Skeletal muscle satellite cell (primary cell): Measurements from ENCODE around the gene MYO1D.

Experiments used
- H3K27me3 ChIP-seq: 2 replicates; pipeline ENCODE4 v1.7.0; 2013; ENCODE audit warnings: low read length; ENCODE audit not compliant: control insufficient read depth, insufficient read depth
- H3K36me3 ChIP-seq: 2 replicates; pipeline ENCODE4 v1.7.0; 2013; ENCODE audit warnings: mild to moderate bottlenecking, control low read depth, low read length; ENCODE audit not compliant: insufficient read depth
- H3K4me1 ChIP-seq: 2 replicates; pipeline ENCODE4 v1.7.0; 2013; ENCODE audit warnings: low read length; ENCODE audit not compliant: control insufficient read depth, insufficient read depth
- H3K4me2 ChIP-seq: 2 replicates; pipeline ENCODE4 v1.7.0; 2013; ENCODE audit warnings: mild to moderate bottlenecking, low read length
- H3K4me3 ChIP-seq: 2 replicates; pipeline ENCODE4 v1.7.0; 2013; ENCODE audit warnings: low read length
- H3K9ac ChIP-seq: 2 replicates; pipeline ENCODE4 v1.7.0; 2013; ENCODE audit warnings: mild to moderate bottlenecking, low read depth, low read length, moderate library complexity
- H3K9me3 ChIP-seq: replicated peaks from 2 replicates; pipeline ENCODE4 v1.7.0; 2013; ENCODE audit warnings: mild to moderate bottlenecking, control low read depth, low read length

Gene MYO1D

GRCh38 chr17:32485261-32486110 lies 391.4 kb downstream of the MYO1D start:
- H3K4me2 ChIP-seq, result peak overlapping the region; percentile 84
- peak overlapping the region; percentile 76 for H3K9ac ChIP-seq
- peaks cover 22% of the 10 kb centered on the region for H3K36me3 ChIP-seq
- no peaks in the 10 kb centered on the region for H3K9me3 ChIP-seq
- H3K4me1 ChIP-seq, result peaks cover 22% of the 10 kb centered on the region
- peak overlapping the region; percentile 84 for H3K4me3 ChIP-seq
- no peaks in the 10 kb centered on the region for H3K27me3 ChIP-seq

DNA sequence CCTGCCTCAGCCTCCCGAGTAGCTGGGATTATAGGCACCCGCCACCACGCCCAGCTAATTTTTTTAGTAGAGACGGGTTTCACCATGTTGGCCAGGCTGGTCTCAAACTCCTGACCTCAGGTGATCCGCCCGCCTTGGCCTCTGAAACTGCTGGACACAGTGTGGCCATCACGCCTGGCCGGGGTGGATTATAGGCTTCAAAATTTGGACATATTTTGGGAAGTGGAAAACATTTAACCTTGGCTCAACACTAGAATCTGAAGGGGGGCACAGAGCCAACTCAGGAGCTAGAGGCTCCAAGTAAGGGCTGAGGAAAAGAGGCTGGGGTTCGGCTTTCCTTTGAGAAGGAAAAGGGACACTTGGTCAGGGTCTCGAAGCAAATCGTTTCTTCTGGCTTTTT lies 392.3 kb downstream of the MYO1D start:
- no peak overlapping the region for H3K4me2 ChIP-seq
- no peak overlapping the region for H3K4me3 ChIP-seq
- H3K27me3 ChIP-seq, result no peaks in the 10 kb centered on the region
- H3K9me3 ChIP-seq, result no peaks in the 10 kb centered on the region
- H3K36me3 ChIP-seq, result peaks cover 25% of the 10 kb centered on the region
- peaks cover 22% of the 10 kb centered on the region for H3K4me1 ChIP-seq
- H3K9ac ChIP-seq, result no peak overlapping the region

DNA sequence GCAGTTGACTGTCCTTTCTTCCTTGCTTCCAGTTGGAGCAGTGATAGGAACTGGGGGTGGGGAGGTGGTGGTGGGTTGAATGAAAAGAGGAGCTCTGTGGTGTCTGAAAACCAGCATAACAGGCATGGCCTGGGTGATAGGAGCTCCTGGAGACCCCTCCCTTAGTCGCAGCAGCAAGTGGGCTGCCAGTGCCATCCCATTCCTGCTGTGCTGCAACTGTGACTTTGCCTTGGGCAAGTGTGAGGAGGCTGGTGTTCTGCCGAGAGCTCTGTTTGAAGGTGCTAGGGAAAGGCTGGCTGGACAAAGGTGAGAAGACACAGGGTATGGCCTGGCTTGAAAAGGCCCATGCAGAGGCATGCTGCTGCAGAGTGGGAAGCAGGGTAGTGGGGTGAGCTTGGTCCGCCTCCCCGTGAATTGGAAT lies 392.9 kb downstream of the MYO1D start:
- peaks cover 18% of the 10 kb centered on the region for H3K4me1 ChIP-seq
- H3K9ac ChIP-seq, result peak overlapping the region; percentile 5

DNA sequence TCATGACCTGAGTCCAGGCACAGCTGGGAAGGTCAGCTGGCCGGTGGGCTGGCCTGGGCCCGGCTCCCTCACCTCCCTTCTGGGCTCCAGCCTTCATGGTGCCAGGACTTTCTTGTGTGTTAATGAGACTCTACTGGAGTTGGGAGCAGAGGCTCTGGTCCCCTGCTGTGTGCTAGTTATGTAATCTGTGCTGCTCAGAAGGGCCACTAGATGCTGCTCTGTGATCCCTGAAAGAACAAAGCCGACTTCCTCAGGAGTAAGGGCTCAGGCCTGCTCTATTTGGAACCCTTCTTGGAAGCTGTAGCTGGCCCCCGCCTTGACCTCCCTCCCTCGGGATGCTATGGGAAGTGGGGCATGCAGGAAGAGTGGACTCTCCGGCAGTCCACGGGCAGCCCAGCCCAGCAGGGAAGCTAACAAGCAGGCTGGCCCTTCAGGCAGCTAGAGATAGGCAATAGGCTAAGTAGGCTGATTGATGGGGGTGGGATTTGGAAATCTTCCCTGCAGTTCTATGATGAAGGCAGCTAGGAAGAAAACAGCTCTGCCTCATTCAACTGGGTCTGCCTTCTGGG lies 393.4 kb downstream of the MYO1D start:
- no peaks in the 10 kb centered on the region for H3K27me3 ChIP-seq
- peak overlapping the region; percentile 5 for H3K9ac ChIP-seq
- H3K4me2 ChIP-seq, result no peak overlapping the region
- no peak overlapping the region for H3K4me3 ChIP-seq
- H3K9me3 ChIP-seq, result no peaks in the 10 kb centered on the region
- peaks cover 17% of the 10 kb centered on the region for H3K4me1 ChIP-seq
- H3K36me3 ChIP-seq, result peaks cover 30% of the 10 kb centered on the region

More for the DNA sequence above, 392.9 kb downstream of the MYO1D start:
- H3K27me3 ChIP-seq, result no peaks in the 10 kb centered on the region
- no peak overlapping the region for H3K4me3 ChIP-seq
- H3K9me3 ChIP-seq, result no peaks in the 10 kb centered on the region
- H3K4me2 ChIP-seq, result no peak overlapping the region
- H3K36me3 ChIP-seq, result peaks cover 25% of the 10 kb centered on the region

DNA sequence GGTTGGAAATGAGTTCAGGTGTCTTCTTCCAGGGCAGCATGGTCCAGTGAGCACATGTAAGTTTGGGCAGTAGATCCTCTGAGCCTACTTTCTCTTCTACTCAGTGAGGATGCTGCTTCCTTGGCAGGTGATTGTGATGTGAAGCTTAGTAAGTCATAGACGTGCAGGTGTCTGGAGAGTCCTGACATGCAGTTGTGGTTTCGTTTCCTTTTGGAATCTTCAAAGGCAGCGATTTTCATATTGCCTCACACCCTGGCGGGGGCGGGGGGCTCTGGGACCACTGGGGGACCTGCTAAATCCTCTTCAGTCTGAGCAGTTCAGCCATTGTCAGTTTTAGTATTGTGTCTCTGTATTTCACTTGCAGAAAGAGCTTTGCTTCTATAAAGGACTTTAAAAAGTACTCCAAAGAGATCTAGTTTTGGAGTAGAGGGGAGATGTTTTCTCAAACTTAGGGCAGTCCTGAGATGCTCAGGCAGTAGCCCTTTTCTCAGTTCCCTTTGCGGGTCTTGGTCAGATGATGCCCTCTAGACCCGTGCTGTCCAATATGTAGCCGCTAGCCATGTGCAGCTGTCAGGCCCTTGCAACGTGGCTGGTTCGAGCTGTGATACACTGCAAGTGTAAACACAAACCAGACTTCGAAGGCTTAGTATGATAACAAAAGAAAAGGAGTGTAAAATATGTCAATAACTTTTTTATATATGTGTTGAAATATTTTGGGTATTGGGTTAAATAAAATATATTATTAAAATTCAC lies 394.2 kb downstream of the MYO1D start:
- Histone ChIP-seq H3K4me3 (no peak overlapping the region), H3K9me3 (no peaks in the 10 kb centered on the region), H3K36me3 (peaks cover 38% of the 10 kb centered on the region), H3K4me2 (no peak overlapping the region), H3K27me3 (no peaks in the 10 kb centered on the region), H3K9ac (no peak overlapping the region), H3K4me1 (peaks cover 11% of the 10 kb centered on the region)

DNA sequence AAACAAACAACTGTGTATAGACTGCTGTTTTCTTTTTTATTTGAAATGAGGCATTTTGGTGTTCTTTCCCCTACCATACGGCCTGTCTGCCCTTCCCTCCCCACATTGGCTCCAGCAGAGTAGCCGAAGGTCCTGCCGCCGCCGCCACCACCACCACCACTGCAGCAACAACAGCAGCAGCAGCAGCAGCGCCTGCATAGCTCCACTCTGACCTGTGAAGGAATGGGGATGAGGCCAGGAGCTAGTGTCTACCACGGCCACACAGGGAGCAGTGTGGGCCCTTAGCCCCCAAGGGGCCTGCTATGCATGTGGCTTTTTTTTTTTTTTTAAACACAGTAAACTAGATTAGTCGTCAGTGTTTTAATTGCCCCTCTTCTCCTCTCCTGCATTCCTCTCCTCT lies 395.7 kb downstream of the MYO1D start:
- no peaks in the 10 kb centered on the region for H3K9me3 ChIP-seq
- peaks cover 53% of the 10 kb centered on the region for H3K36me3 ChIP-seq
- peaks cover 7% of the 10 kb centered on the region for H3K4me1 ChIP-seq
- H3K9ac ChIP-seq, result no peak overlapping the region
- H3K27me3 ChIP-seq, result no peaks in the 10 kb centered on the region
- H3K4me3 ChIP-seq, result no peak overlapping the region
- H3K4me2 ChIP-seq, result no peak overlapping the region

DNA sequence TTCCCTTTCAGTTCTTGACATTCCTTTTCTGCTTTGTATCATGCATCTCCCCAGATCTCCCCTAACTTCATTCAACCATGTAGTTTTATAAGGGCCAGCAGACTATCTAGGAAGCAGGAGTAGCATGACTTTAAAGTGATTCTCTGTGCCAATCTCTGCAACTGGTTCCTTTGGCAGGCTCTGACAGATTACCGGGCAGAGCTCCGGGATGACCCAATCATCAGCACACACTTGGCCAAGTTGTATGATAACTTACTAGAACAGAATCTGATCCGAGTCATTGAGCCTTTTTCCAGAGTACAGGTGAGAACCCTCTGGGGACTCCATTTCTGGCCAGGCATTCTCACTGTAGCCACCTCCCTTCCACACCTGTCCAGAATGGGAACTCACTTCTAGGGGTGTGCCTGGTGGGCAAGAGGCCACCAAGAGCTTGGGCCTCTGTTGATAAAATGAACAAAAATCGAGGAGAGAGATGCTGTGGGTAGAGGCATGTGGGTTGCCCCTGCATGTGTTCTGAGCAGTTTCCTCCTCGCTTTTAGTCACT lies 397.8 kb downstream of the MYO1D start:
- H3K4me1 ChIP-seq, result no peaks in the 10 kb centered on the region
- no peaks in the 10 kb centered on the region for H3K9me3 ChIP-seq
- H3K4me3 ChIP-seq, result no peak overlapping the region
- H3K27me3 ChIP-seq, result no peaks in the 10 kb centered on the region
- H3K4me2 ChIP-seq, result no peak overlapping the region
- H3K9ac ChIP-seq, result no peak overlapping the region
- H3K36me3 ChIP-seq, result peaks cover 73% of the 10 kb centered on the region

DNA sequence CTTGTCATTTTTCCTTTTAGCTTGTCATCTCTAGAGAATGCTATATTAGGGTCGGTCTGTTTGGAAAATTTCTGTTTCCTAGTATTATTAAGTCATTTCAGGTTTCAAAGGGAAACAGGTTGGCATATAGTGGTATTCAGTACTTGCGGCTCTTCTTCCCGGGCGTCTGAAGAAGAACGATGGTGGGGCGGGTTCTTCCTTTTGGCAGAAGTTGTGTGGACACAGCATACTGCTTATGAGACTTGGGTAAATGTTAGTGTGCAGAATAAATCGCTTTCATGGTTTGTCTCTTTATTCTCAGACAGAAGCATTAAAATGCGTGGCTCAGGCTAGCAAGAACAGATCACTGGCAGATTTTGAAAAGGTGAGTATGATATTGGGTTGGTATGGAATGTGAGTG lies 399.7 kb downstream of the MYO1D start:
- peaks cover 82% of the 10 kb centered on the region for H3K36me3 ChIP-seq
- no peak overlapping the region for H3K4me3 ChIP-seq
- no peak overlapping the region for H3K9ac ChIP-seq
- H3K4me1 ChIP-seq, result no peaks in the 10 kb centered on the region
- H3K27me3 ChIP-seq, result no peaks in the 10 kb centered on the region
- H3K4me2 ChIP-seq, result no peak overlapping the region
- H3K9me3 ChIP-seq, result no peaks in the 10 kb centered on the region

DNA sequence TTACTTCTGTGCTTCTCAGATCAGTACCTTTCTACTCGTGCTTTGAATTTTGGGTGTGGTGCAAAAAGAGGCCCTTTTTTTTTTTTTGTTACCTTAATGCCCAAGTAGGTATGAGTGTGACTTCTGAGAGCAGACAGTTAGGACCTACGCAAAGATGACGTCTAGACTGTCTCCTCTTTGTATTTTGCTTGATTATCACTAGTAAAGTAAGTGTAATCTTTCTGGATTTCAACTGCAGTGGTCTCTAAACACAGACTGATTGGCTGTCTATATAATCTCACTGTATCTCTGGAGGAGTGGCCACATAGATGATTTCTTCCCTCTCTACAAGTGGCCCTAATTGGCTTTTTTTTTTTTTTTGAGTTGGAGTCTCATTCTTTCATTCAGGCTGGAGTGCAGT lies 401.7 kb downstream of the MYO1D start:
- H3K36me3 ChIP-seq, result peaks cover 87% of the 10 kb centered on the region

DNA sequence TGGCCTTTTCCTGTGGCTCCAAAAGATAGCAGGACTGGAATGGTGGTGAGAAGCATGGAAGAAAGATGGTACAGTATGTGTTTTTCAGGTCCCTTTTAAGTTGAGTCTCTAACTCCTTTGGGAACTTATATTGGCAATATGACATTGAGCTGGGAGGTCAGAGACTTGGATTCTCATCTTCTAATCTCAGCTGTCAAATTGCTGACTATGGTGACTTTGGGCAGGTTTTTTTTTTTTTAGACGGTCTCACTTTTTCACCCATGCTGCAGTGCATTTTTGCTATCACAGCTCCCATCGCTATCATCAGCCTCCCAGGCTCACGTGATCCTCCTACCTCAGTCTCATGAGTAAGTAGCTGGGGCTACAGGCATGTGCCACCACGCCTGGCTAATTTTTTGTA lies 405.3 kb downstream of the MYO1D start:
- Histone ChIP-seq H3K36me3 (peaks cover 80% of the 10 kb centered on the region), H3K4me2 (no peak overlapping the region), H3K9ac (no peak overlapping the region), H3K4me3 (no peak overlapping the region), H3K9me3 (no peaks in the 10 kb centered on the region), H3K4me1 (no peaks in the 10 kb centered on the region), H3K27me3 (no peaks in the 10 kb centered on the region)

More for the DNA sequence above, 401.7 kb downstream of the MYO1D start:
- Histone ChIP-seq H3K4me3 (no peak overlapping the region), H3K9me3 (no peaks in the 10 kb centered on the region), H3K4me2 (no peak overlapping the region), H3K27me3 (no peaks in the 10 kb centered on the region), H3K9ac (no peak overlapping the region), H3K4me1 (no peaks in the 10 kb centered on the region)

DNA sequence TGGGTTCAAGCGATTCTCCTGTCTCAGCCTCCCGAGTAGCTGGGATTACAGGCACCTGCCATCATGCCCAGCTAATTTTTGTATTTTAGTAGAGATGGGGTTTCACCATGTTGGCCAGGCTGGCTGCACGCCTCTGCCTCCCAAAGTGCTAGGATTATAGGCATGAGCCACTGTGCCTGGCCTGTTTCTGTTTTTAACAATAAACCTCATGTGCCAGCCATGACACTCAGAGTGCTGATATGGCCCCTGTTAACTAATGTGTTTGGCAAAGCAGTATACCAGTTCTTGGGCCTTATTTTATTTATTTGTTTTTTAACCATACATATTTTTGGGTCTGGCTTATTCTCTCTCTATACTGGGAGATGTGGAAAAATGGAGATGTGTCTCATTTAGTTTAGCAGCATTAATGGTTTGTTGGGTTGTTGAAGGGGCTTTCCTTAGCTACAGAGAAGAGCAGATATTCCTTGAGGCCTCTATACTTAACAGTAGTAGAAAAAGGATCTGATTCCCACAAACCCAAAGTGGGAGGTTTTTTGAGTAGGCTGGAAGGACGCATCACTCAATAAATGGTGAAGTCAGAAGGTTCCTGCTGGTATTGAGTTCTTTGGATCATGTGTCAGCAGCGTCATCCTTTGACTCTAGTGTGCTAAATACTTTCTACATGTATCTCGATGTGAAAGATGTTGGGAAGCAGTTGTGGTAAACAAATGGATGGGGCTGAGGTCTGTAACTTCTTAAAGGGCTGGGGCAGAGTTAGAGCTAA lies 406.3 kb downstream of the MYO1D start:
- Histone ChIP-seq H3K36me3 (peaks cover 70% of the 10 kb centered on the region), H3K4me3 (no peak overlapping the region), H3K4me2 (no peak overlapping the region), H3K27me3 (no peaks in the 10 kb centered on the region), H3K9me3 (no peaks in the 10 kb centered on the region), H3K9ac (no peak overlapping the region), H3K4me1 (no peaks in the 10 kb centered on the region)
